Coronary artery (tissue), 2 donors: ENCODE measurements around the gene LHX6.

Source experiments
- DNase-seq: peaks from one replicate; pipeline ENCODE4 v3.0.0-alpha.2; 2017; ENCODE audit warnings: low spot score
- H3K27ac ChIP-seq, 2 donors: fragments of 200-600 bp; sonication (generic); one replicate each; pipeline ENCODE4 v1.5.1; 2016 to 2019
- H3K4me3 ChIP-seq: fragments of 200-600 bp; sonication (generic); 2 replicates; pipeline ENCODE4 v1.5.1; 2016; ENCODE audit warnings: mild to moderate bottlenecking, moderate library complexity
- CTCF ChIP-seq: fragments of 200-600 bp; sonication (generic); IDR thresholded peaks from one replicate; pipeline ENCODE4 v1.5.1; 2019; ENCODE audit warnings: antibody characterized with exemption

The LHX6 gene

DNA sequence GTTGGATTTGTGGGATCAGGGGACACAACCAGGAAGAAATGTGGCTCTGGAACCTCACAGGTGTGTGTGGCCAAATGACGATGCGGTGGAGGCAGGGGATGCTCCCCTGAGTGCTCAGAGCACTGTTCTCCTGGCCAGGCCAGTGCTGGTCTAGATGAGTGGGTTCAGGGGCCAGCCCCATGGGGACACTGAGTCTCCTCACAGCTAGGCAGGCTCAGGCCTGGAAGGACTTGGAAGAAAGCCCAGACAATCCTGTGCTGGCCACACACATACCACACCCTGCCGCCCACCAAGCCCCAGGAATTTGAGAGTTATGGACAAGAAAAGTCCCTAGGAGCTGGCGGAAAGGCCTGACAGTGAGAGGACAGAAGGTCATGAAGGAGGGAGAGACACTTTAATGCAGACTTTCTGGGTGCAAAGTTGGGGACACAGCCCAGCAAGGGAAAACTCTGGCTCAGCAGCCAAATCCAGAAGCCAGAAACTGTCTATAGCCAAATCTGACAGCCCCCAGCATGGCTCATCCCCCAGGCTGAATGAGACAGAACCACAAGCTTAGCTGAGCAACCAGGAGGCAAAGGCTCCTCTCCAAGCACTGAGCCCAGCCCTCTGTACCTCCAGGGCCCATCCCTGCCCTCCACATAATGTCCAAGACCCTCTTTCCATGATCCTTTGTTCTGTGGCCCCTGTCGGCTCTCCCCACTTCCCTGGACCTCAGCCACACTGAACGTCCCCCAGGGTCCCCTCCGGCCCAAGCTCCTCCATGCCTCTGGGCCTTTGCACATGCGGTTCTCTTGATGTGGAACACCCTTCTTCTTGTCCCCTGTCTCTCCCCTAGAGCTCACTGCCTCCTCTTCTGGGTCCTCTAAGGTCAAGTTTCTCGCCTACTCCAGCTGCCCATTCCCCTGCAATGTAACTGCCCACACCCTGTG is 22.4 kb downstream of the LHX6 start:
- no peak for TF ChIP-seq CTCF
- Histone ChIP-seq H3K4me3 (no peak overlapping the region), H3K27ac (no peak overlapping the region)
- DNase-seq, result no peak

DNA sequence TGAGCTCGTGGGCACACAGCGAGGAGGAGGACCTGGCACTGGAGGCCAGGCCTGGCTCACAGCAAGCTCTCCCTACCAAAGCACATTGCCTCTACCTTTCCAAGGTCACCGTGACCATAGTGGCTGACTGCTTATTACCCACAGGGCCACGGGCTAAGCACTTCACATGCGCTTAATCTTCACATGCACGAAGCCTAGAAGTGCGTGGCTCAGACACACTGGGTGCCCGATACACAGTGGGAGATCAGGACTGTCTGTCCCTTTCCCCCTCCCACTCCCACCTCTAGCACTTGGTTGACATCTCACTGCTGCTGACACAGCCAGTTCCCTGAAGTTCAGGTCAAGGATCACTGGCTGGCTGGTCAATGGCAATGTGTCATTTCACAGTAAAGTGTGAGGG is 23.6 kb downstream of the LHX6 start:
- Histone ChIP-seq H3K4me3 (no peak overlapping the region), H3K27ac (no peak overlapping the region)
- no peak for DNase-seq
- no peak for TF ChIP-seq CTCF

- TF ChIP-seq CTCF, result no peak
- no peak overlapping the region for H3K27ac ChIP-seq
- H3K4me3 ChIP-seq, result no peak overlapping the region
- DNase-seq, result no peak
Observed at GRCh38 chr9:122204491-122204890, 24.3 kb downstream of the LHX6 start.

DNA sequence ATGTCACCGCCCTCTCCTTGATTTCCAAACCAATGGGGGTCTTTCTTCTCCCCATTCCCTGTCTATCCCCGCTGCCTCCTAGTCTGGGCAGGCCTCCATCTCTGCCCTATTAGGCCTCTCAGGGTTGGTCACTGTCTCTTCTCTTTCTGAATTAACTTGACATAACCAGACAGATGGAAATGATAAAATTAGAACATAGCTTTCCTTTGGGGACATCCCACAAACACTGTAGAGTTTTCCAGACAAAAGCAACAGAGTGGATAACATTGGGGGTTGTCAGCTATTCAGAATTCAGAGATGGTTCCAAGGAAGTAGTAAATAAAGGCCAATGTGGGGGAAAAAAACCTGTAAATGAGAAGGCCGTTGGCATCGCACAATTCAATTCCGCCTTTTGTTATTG is 24.7 kb downstream of the LHX6 start:
- TF ChIP-seq CTCF, result no peak
- DNase-seq, result no peak

GRCh38 chr9:122202111-122202510 is 26.6 kb downstream of the LHX6 start:
- Histone ChIP-seq H3K27ac (no peak overlapping the region), H3K4me3 (no peak overlapping the region)
- no peak for TF ChIP-seq CTCF
- DNase-seq, result no peak

More for the DNA sequence above, 24.7 kb downstream of the LHX6 start:
- Histone ChIP-seq H3K4me3 (no peak overlapping the region), H3K27ac (no peak overlapping the region)

DNA sequence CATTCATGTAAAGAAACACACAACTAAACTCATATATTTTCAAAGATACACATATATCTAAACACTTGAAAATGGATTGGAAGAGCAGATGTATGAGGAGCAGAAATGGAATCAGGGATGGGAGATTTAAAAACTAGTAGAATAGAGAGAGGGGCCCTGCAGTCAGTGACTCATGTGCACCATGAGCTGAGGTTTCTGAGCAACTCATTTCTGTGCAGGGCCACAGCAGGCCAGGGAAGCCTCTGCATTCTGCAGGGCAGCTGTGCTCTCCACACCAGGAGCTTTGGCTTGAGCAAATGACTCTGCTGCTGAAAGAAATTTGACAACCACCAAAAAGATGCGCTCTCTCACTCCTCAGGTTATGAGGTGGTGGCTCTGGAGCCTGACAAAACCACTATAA is 27.1 kb downstream of the LHX6 start:
- Histone ChIP-seq H3K27ac (no peak overlapping the region), H3K4me3 (no peak overlapping the region)
- DNase-seq, result no peak
- TF ChIP-seq CTCF, result no peak
